GM23338 (cell line): Measurements from ENCODE around the gene LIAS.

Source experiments
- CREB1 ChIP-seq: fragments of 250-450 bp; sonication (Bioruptor Pico); IDR thresholded peaks from 2 replicates; pipeline ENCODE4 v1.5.0; 2020; ENCODE audit warnings: low read depth, mild to moderate bottlenecking, moderate library complexity
- EZH2 ChIP-seq: fragments of 200-600 bp; sonication (generic); IDR thresholded peaks from one replicate; pipeline ENCODE4 v1.8.0; 2017; ENCODE audit warnings: antibody characterized with exemption, mild to moderate bottlenecking, low read depth; ENCODE audit not compliant: unreplicated experiment
- EZH2phosphoT487 ChIP-seq: fragments of 200-600 bp; sonication (generic); IDR thresholded peaks from one replicate; pipeline ENCODE4 v1.8.1; 2018; ENCODE audit warnings: antibody characterized with exemption; ENCODE audit not compliant: unreplicated experiment
- JUNB ChIP-seq: IDR thresholded peaks from one replicate; pipeline ENCODE4 v1.6.1; 2016; ENCODE audit warnings: antibody characterized with exemption; ENCODE audit not compliant: unreplicated experiment
- NANOG ChIP-seq: IDR thresholded peaks from 2 replicates; pipeline ENCODE4 v1.6.1; 2016; ENCODE audit warnings: antibody characterized with exemption, borderline replicate concordance
- POLR2AphosphoS5 ChIP-seq: IDR thresholded peaks from 2 replicates; pipeline ENCODE4 v1.6.1; 2016; ENCODE audit warnings: antibody characterized with exemption, low read depth
- STAT1 ChIP-seq: IDR thresholded peaks from one replicate; pipeline ENCODE4 v1.6.1; 2016; ENCODE audit warnings: antibody characterized with exemption; ENCODE audit not compliant: unreplicated experiment
- ZNF114 ChIP-seq: fragments of 250-450 bp; sonication (Bioruptor Pico); IDR thresholded peaks from 2 replicates; pipeline ENCODE4 v1.5.0; 2020; ENCODE audit warnings: mild to moderate bottlenecking, moderate library complexity
- ZNF331 ChIP-seq: fragments of 250-450 bp; sonication (Bioruptor Pico); IDR thresholded peaks from 2 replicates; pipeline ENCODE4 v1.5.0; 2020; ENCODE audit warnings: low read depth, mild to moderate bottlenecking, moderate library complexity
- TF ChIP-seq, protein P1 (sequence below), 2 experiments: fragments of 200-600 bp in 1 of 2; sonication (generic) in 1 of 2; conservative IDR thresholded peaks; 2 replicates each; pipeline versions ENCODE4 v1.5.1 to v1.6.1; 2016 to 2017; ENCODE audit warnings: antibody characterized with exemption in 2 of 2, low read depth in 2 of 2, mild to moderate bottlenecking in 2 of 2, moderate library complexity in 1 of 2
- TF ChIP-seq, protein P2 (sequence below): IDR thresholded peaks from 2 replicates; pipeline ENCODE4 v1.6.1; 2016; ENCODE audit warnings: antibody characterized with exemption
- TF ChIP-seq, protein P3 (sequence below): IDR thresholded peaks from one replicate; pipeline ENCODE4 v1.6.1; 2018; ENCODE audit warnings: antibody characterized with exemption; ENCODE audit not compliant: unreplicated experiment

DNA sequence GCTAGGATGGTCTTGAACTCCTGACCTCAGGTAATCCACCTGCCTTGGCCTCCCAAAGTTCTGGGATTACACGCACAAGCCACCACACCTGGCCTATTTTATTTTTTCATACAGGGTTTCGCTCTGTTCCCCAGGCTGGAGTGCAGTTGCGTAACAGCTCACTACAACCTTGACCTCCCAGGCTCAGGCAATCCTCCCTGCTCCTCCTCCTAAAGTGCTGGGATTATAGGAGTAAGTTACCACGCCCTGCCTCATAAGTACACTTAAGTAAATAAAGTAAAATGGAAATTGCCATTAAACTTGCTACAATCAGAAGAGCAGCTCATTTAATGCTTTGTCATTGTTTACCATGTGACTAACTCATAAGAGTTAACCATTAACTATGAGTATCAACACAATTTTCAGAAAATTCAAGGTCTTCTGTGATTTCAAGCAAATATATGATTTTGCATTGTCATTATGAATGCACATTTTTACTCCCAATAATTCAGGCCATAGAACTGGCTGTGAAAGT lies 56.1 kb downstream of the LIAS start:
- TF ChIP-seq, protein P1, sequence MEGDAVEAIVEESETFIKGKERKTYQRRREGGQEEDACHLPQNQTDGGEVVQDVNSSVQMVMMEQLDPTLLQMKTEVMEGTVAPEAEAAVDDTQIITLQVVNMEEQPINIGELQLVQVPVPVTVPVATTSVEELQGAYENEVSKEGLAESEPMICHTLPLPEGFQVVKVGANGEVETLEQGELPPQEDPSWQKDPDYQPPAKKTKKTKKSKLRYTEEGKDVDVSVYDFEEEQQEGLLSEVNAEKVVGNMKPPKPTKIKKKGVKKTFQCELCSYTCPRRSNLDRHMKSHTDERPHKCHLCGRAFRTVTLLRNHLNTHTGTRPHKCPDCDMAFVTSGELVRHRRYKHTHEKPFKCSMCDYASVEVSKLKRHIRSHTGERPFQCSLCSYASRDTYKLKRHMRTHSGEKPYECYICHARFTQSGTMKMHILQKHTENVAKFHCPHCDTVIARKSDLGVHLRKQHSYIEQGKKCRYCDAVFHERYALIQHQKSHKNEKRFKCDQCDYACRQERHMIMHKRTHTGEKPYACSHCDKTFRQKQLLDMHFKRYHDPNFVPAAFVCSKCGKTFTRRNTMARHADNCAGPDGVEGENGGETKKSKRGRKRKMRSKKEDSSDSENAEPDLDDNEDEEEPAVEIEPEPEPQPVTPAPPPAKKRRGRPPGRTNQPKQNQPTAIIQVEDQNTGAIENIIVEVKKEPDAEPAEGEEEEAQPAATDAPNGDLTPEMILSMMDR (conservative IDR thresholded peaks at IDR 0.05; ENCODE audit: low read depth in 2 of 2) = no peak
- TF ChIP-seq, protein P2, sequence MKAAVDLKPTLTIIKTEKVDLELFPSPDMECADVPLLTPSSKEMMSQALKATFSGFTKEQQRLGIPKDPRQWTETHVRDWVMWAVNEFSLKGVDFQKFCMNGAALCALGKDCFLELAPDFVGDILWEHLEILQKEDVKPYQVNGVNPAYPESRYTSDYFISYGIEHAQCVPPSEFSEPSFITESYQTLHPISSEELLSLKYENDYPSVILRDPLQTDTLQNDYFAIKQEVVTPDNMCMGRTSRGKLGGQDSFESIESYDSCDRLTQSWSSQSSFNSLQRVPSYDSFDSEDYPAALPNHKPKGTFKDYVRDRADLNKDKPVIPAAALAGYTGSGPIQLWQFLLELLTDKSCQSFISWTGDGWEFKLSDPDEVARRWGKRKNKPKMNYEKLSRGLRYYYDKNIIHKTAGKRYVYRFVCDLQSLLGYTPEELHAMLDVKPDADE = no peak
- TF ChIP-seq POLR2AphosphoS5 (no peak), EZH2 (no peak), ZNF114 (no peak), EZH2phosphoT487 (no peak), JUNB (no peak), ZNF331 (CRISPR knock-in tag) (no peak), STAT1 (no peak), CREB1 (CRISPR knock-in tag) (no peak), NANOG (no peak)
- TF ChIP-seq, protein P3, sequence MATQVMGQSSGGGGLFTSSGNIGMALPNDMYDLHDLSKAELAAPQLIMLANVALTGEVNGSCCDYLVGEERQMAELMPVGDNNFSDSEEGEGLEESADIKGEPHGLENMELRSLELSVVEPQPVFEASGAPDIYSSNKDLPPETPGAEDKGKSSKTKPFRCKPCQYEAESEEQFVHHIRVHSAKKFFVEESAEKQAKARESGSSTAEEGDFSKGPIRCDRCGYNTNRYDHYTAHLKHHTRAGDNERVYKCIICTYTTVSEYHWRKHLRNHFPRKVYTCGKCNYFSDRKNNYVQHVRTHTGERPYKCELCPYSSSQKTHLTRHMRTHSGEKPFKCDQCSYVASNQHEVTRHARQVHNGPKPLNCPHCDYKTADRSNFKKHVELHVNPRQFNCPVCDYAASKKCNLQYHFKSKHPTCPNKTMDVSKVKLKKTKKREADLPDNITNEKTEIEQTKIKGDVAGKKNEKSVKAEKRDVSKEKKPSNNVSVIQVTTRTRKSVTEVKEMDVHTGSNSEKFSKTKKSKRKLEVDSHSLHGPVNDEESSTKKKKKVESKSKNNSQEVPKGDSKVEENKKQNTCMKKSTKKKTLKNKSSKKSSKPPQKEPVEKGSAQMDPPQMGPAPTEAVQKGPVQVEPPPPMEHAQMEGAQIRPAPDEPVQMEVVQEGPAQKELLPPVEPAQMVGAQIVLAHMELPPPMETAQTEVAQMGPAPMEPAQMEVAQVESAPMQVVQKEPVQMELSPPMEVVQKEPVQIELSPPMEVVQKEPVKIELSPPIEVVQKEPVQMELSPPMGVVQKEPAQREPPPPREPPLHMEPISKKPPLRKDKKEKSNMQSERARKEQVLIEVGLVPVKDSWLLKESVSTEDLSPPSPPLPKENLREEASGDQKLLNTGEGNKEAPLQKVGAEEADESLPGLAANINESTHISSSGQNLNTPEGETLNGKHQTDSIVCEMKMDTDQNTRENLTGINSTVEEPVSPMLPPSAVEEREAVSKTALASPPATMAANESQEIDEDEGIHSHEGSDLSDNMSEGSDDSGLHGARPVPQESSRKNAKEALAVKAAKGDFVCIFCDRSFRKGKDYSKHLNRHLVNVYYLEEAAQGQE = no peak
